NCI-H1417 treated with DMSO at 0.1 percent for 48 hours (cell line): ENCODE data around the gene PPIL3.
"Not testable (repeated sequence)": the region's sequence is repeated elsewhere in the genome, so short reads cannot be mapped to it uniquely, and the experiment has no call there.

Source experiments
- DNase-seq: peaks from one replicate; lab custom pipeline; 2025; lab: John Stamatoyannopoulos, UW

The PPIL3 gene

DNA sequence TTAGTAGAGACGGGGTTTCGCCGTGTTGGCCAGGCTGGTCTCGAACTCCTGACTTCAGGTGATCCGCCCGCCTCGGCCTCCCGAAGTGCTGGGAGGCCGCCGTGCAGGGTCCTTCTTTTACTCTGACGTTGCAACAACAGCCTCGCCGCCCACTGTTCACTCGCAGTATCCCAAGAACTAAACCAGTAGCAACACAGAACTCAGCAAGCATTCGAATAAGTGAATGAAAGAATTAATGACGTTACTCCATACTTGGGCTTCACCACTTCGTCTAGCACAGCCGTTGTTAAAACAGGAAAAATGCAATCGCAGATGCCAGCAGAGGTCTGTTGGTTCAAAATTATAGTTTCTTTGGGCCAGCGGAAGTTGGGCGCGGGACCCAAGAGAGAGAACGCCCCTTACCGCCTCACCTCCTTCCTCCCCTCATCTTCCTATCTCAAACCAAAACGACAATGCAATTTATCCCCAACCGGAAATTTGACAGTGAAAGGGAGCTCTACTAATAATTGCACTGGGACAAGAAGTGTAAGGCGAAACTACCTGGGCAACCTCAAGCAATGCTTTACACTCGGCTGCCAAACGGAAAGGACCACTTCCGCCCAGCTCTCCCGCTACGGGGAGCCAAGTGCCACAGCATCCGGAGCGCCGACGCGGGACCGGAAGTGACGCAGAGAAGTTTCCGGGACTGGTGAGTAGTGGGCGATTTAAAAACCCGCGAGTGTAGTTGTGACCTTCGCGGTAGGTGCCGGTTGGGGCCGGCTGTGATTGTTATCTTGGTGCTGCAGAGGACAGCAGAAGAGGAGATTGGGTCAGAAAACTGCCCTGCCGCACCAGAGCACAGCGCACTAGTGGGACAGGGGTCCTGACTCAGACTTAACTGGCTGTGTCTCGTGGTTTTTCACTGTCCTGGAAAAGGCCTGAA, at the start of gene PPIL3, which contains the start of gene NIF3L1:
PPIL3 (minus strand) TSS at position 374 of the 922 bp plus-strand sequence. CDS start 1,462 bp downstream, outside the sequence.
NIF3L1 (plus strand) TSS at position 668 of the 922 bp plus-strand sequence. CDS start 2,573 bp downstream, outside the sequence.
- peak; percentile 79 for DNase-seq

DNA sequence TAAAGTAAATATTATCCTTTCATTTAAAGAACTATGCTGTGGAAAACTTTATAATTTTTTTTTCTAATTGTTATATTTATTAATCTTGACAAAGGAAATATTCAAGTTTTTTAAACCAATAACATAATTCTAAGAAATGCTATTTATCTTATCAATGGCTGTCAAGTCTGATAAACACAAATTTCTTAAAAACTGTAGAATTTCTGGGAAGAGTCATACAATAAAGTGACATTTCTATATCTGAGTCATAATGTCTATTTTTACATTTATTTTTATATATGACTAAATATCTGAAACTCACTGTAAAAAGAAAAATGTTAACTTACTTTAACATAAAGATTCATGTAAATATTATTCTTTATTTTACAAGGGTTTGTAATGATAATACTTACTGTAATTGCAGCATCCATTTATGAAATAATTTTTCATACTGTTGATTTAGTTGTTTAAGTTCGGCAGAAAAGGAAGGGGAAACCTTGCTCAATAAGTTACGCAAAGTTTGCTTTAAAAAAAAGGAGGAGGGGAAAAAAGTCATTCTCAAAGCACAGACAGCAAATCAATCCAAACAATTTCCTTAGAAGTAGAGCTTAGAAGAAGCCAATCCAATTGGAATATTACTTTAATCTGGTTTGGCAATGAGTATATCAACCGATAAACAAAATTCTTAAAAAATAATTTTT, 42.2 kb upstream of the PPIL3 start:
- DNase-seq: no peak

DNA sequence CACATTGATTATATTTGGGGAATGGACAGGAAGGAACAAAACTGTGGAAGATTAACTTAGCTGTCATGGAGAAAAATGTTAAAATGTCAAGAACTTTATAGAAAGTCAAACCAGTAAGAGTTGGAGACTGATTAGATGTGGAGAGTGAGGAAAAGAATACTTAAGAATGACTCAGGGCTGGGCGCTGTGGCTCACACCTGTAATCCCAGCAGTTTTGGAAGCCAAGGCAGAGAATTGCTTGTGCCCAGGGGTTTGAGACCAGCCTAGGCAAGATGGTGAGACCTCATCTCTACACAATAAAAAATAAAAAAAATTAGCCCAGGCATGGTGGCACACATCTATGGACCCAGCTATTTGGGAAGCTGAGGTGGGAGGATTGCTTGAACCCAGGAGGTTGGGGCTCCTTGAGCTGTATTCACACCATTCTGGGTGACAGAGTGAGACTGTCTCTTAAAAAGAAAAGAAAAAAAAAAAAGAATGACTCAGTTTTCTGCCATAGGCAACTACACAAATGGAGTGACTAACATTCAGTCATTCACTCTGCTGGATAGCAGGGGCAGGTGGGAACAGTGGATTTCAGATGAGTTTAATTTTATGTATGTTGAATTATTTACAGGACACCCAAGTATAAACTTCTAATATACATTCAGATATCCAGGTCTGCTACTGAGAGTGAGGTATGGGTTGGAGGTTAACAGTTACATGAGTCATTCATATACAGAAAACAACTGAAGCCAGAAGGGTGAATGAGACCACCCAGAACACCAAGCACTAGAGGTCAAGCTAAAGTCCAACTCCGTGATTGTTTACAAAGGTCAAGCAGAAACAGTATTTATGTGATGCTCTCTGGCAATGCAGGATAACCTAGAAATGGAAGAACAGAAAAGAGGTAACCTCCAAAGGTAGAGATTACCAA, 40.7 kb upstream of the PPIL3 start:
- no peak for DNase-seq

- DNase-seq: no peak
These were observed 33.6 kb upstream of the PPIL3 start for GRCh38 chr2:200922439-200922838.

- DNase-seq: no peak
These were observed 24.8 kb upstream of the PPIL3 start for GRCh38 chr2:200913654-200914053.

- no peak for DNase-seq
These were observed 21.1 kb upstream of the PPIL3 start for GRCh38 chr2:200909958-200910357.

DNA sequence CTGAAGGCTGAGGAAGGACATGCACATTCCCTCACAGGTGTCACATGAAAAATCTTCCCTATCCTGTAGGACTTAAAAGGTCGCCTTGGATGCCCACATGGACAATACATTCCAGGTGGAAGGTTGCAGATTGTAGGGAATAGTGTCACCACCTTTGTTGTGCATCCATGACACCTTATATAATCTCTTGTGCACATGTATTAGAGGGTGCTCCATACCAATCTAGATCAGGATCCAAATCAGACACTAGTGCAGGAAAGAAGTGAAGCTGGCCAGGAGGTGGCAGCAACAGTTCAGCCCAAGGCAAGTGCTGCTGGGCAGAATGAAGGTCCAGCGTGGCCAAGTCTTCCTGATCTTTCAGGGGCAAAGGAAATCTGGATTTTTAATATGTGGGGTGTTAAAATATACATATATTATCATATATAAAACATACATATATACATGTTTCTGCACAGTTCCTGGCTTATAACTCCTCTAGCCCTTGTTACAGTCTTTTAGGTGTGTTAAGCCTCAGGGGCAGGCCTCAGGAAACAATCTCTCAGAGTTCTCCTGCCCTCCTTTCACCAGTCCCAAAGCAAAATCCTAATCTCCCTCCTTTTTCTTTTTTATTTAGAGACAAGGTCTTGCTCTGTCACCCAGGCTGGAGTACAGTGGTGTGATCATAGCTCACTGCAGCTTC, 16.9 kb upstream of the PPIL3 start:
- DNase-seq: no peak

- DNase-seq: peak; percentile 36
These were observed 12.7 kb upstream of the PPIL3 start for GRCh38 chr2:200901459-200902072.

DNA sequence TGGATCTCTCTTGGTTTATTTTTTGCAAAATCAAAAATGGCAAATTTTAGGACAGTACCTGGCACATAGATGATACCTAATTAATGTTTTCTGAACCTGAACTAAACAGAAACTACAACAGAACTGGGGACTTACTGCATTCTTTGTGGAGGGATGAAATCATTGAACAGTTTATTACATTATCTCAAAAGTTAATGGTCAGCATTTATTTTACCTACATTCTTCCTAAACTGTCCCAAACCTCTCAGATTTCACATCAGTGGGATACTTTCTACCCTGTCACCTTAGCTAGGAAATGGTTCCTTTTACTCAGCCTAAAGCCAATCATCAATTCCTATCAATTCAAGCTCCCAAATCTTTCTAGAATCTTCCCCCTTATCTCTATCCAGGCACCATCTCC, 10.6 kb upstream of the PPIL3 start:
- DNase-seq: no peak

DNA sequence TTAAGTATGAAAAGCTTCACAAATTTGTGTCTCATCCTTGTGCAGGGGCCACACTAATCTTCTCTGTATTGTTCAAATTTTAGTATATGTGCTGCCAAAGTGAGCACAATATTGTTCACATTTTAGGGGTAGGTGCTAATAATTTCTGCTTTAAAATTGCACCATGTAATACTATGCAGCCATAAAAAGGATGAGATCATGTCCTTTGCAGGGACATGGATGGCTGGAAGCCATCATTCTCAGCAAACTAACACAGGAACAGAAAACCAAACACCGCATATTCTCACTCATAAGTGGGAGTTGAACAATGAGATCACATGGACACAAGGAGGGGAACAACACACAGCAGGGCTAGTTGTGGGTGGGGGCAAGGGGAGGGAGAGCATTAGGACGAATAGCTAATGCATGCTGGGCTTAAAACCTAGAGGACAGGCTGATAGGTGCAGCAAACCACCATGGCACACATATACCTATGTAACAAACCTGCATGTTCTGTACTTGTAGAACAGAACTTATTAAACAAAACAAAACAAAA, 7.1 kb downstream of the PPIL3 start:
- not testable (repeated sequence) for DNase-seq

DNA sequence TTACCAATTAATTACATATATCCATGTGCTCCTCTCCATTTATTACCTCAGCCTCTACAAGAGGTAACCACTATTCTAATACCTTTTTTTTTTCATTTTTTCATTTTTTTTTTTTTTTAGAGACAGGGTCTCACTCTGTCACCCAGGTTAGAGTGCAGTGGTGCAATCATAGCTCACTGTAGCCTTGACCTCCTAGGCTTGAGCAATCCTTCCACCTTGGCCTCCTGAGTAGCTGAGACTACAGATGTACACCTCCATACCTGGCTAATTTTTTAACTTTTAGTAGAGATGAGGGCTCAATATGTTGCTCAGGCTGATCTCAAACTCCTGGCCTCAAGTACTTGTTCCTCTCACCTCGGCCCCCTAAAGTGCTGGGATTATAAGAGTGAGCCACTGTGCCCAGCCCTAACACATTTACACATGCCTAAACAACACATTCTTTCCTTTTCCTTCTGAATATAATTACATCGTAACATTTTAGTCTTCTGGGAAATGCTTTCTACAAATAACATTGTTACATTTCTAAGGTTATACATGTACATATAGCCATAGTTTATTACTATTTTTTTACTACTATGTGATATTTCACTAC, 10.5 kb downstream of the PPIL3 start:
- DNase-seq: no peak

DNA sequence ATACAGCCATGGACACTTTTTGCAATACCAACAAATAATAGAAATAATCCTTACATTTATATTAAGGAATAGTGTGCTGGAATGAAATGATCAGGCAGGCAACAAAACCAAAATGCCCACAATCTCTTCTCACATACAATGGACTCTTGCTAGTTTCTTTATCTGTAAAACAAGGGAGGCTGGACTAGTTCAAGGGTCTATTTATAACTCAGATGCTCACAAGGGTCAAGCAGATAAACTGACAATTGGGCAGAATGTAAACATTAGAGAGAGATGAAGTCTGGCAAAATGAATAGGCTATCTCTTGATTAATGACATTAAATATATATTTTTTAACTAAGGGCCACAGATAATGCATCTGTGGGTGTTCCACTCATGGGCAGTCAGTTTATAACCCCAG, 11.4 kb downstream of the PPIL3 start:
- DNase-seq: no peak

- no peak for DNase-seq
These were observed 15.3 kb downstream of the PPIL3 start for GRCh38 chr2:200873560-200873959.

DNA sequence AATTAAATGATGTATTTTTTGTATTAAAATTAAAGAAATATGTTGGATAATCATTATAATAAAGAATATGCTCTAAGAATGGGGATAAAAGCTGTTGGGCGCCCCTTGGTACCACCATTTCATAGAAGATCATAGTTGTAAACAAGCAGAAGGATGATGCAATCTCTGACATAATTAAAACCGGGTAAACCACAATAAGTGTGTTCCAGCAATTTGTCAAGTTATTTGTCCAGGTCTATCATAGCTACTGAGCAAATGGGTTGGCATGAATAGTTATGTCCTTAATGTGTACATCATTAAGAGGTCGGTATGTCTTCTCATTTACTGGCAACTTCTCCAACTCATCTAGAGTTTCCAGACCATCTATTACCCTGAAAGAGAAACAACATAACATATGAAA, 17.7 kb downstream of the PPIL3 start:
- no peak for DNase-seq

DNA sequence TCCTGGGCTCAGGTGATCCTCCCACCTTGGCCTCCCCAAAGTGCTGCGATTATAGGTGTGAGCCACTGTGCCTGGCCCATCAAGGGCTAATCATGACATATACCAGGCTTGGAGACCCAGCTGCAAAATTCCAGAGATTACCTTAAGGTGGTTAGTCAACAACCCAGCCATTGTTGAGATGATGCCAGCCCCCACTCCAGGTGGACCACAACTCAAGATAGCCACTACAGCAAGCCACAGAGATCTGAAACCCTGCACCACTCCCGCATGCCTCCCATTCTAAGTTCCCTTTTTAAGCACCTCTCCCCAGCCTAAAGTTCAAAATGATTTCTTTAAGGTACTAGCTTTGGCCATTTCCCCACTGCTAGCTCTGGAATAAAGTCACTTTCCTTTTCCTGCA, 19.9 kb downstream of the PPIL3 start:
- DNase-seq: no peak

GRCh38 chr2:200864176-200865034, 24.5 kb downstream of the PPIL3 start, which contains the start of gene CLK1:
TSS of gene CLK1 (minus strand) at chr2:200864658. CDS start at chr2:200861862, 2,796 bp downstream.
- DNase-seq: peak; percentile 67

DNA sequence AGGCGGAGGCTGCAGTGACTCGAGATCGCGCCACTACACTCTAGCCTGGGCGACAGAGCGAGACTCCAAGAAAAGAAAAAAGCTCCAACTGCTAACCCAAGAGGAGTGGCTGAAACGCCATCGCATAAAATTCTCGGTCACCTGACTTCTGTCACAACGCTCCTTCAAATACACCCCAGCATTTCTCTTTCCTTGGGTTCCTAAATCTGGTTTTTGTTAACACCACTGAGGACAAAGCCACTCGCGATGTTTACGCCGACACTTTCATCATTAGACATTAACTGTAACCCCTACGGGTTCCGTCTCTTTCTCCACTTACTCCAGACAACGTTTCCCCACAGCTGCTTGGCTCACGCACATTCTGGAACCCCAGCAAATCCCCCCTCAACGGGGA, 25.1 kb downstream of the PPIL3 start:
- DNase-seq: no peak

DNA sequence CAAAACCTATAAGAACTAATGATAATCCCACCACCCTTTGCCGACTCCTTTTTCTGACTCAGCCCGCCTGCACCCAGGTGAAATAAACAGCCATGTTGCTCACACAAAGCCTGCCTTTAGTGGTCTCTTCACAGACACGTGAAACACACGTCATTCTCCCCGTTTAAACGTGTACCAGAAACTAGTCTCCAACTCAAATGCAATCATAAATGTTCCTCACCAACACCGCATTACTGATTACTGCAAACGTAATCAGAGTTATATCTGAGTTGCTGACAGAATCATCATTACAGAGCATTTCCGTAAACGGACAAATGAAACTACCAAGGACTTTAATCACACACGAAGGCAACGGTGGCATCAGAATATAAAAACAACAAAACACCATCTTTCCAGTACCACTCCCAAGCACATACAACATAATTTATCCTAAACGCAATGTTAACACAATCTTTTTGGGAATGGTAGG, 26.3 kb downstream of the PPIL3 start:
- no peak for DNase-seq

DNA sequence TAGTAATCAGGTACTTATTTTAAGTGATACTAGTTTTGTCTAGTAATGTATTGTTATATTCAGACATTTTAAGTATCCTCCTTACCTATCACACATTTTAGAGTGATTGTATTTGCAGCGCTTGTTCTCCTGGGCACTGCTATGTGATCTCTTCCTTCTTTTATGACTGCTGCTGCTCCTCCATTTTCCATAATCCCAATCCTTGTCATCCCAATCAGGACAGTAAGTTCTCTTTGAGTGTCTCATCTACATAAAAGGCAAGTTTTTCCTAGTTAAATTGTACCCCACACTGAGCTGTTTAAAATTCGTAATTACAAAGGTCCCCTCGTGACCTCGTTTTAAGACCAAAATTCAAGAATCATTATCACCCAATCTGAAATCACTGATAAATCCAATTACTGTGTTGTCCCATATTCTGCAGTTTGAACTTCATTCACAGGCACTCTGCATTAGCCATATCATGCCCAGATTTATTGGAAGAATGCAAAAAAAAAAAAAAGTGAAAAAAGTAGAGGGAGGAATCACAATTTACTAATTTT, 27.2 kb downstream of the PPIL3 start:
- no peak for DNase-seq
